GM12873 (cell line): ENCODE measurements around the gene FSIP2.

Experiments used
- TF ChIP-seq, protein P1 (sequence below): IDR thresholded peaks from 2 replicates; pipeline ENCODE4 v1.5.1; 2012; ENCODE audit warnings: low read depth, mild to moderate bottlenecking, moderate library complexity, low read length, control low read depth; ENCODE audit not compliant: insufficient read depth; ENCODE audit errors: missing control alignments

FSIP2 gene

DNA sequence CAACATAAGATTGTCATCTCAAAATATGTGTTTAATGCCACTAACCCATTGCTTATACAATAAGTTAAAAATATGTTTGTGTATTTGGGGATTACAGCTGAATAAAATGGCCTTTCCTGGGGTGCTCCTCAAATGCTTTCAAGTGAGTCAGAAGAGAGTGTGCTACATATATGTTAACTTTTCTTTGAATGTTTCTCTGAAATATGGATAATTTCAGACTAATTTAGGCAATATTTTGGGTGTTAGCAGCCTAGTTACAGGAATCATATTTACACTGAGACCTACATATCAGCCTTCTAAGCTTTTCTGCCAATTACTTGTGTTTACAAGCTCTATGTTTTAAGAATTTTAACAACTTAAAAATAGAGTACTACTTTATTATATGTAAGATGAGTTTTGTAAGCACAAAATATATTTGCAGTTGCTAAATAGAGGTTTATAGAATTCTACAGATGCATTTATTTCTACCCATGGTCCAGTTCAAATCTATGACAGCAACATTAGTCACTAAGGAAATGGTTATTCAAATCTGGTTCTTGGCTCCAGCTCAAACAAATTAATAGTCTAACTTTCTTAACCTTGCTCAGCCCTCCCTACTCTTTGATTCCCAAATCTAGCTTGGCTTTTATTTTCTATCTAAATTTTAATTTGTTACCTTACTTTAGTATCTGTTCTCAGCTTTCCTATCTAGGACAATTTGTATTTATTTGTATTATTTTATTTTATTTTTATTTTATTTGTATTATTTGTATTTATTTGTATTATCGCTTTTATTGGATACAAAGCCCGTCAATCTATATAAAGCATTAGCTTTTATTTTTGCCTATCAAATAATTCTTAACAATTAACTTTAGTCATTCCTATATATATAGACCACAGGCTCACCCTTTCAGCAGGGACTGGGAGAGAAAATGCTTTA, 48.9 kb downstream of the FSIP2 start:
- TF ChIP-seq, protein P1, sequence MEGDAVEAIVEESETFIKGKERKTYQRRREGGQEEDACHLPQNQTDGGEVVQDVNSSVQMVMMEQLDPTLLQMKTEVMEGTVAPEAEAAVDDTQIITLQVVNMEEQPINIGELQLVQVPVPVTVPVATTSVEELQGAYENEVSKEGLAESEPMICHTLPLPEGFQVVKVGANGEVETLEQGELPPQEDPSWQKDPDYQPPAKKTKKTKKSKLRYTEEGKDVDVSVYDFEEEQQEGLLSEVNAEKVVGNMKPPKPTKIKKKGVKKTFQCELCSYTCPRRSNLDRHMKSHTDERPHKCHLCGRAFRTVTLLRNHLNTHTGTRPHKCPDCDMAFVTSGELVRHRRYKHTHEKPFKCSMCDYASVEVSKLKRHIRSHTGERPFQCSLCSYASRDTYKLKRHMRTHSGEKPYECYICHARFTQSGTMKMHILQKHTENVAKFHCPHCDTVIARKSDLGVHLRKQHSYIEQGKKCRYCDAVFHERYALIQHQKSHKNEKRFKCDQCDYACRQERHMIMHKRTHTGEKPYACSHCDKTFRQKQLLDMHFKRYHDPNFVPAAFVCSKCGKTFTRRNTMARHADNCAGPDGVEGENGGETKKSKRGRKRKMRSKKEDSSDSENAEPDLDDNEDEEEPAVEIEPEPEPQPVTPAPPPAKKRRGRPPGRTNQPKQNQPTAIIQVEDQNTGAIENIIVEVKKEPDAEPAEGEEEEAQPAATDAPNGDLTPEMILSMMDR = no peak

DNA sequence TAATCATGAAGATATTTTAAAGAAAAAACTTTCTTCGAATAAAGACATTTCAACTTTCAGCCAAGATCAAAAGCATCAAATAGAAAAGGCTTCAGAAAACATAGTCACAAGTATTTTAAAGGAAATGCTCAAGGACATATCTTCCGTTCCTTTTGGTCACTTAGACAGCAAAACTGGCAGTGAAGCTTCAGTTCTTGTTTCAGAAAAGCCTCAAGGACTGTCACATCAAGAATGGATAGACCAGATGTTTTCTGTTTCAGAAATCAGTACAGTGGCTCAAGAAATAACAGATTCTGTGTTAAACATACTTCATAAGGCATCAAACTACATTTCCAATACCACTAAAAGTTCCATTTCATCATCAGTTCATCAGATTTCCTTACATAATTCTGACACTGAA, 51.8 kb downstream of the FSIP2 start:
- TF ChIP-seq, protein P1 = no peak

DNA sequence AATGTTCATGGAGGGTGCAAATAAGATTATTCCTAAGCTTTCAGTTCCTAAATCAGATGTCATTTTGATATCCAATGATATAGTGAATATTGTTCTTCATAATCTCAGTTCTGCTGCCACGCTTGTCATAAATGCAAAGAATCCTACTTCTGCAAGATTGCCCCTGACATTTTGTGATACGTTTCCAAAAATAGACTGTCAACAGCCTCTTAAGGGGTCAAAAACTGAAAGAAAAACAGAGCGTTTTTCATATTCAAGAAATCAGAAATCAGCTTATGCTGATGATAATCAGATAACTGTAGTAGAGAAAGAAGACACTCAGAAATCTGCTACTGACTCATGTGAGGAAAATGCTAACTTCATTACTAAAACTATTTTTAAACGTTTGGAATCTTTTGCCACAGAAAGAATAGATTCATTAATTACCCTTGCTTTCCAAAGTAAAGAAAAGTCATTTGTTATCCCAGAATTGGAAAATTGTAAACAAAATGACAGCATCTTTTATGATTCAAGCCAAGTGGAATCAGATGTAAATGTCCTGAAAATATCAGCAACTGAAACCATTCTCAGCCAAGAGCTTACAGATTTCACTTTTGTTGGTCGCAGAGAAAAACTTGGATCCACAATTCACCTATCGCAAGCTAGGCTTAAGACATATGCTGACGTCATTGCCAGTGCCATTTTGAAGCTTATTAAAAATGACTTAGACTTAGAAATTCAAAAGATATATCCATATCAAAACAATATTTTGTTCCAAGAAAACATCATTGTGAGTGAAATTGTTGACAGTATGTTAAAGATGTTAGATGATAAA, 55.1 kb downstream of the FSIP2 start:
- TF ChIP-seq, protein P1 = no peak

DNA sequence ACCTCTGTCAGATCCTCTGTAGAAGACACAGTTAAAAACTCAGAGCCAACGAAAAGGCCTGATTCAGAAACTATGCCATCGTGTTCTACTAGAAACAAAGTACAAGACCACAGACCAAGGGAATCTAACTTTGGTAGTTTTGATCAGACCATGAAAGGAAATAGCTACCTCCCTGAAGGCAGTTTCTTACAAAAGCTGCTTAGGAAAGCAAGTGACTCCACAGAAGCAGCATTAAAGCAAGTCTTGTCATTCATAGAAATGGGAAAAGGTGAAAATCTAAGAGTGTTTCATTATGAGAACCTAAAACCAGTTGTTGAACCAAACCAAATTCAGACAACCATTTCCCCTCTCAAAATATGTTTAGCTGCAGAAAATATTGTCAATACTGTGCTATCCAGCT, 58.2 kb downstream of the FSIP2 start:
- TF ChIP-seq, protein P1 = no peak

DNA sequence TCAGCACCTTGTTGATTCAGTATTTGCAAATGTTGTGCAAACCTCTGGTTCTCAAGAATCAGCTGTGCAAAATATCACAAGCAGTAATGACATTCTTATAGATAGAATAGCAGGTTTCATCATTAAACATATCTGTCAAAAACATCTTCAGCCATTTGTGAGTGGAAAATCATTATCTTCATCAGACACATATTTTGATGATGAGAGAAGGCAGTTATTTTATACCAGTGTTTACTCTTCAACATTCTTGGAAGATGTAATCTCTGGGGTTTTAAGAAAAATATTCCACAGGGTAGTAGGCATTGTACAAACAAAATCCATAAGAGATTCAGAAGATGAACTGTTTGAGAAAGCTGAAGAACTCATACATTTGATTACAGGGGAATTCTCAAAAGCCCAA, 64.3 kb downstream of the FSIP2 start:
- TF ChIP-seq, protein P1 = no peak

DNA sequence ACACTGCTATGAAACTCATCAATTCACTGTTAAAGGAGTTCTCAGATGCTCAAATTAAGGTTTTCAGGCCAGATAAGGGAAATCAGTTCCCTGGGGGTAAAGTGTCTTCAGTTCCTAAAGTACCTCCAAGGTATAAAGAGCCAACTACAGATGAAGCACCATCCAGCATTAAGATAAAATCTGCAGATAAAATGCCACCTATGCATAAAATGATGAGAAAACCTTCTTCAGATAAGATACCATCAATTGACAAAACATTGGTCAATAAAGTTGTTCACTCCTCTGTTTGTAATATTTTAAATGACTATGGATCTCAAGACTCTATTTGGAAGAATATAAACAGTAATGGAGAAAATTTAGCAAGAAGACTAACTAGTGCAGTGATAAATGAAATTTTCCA, 68.2 kb downstream of the FSIP2 start:
- TF ChIP-seq, protein P1 = no peak

DNA sequence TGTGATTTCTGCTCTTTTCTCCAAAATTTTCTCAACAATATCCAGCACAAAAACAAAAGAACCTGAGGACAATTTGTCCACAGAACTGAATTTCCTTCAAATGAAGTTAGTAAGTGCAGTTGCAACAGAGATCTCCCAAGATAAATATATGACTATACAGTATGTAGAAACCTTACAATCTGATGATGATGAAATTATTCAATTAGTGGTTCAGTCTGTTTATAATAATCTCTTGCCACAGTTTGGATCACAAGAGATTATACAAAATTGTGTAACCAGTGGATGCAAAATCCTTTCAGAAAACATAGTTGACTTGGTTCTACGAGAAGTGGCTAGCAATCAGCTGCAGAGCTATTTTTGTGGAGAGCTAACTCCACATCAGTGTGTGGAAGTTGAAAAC, 68.7 kb downstream of the FSIP2 start:
- TF ChIP-seq, protein P1 = no peak
